ENCODE results near the gene AATF. TPM values are rescaled to one million over a fixed set of nuclear protein-coding genes. Genes with fewer than 3 reads are reported as not detected.
A peak's percentile ranks its signal among the peaks of the same experiment; 100 is the strongest.

The AATF gene
- total and polyA plus RNA-seq, 4 experiments from 2014 or later: 52.0 to 89.4 (median 60.8) TPM

DNA sequence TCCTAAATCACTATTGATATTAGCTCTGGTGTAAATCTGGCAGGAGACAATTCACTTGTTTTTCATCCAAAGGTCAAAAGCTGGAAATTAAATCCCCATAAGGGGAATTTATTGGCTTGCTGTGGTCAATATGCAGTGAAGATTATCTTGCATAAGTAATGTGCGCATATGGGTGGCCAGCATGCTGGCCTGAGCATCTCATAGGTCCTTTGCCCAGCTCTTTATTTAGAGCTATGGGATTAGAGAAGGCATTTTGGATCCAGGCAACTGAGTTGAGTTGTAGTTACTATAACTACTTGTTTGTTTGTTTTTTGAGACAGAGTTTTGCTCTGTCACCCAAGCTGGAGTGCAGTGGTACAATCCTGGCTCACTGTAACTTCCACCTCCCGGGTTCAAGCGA lies 110.7 kb downstream of the AATF start:
- Mint-ChIP-seq H3K9me3 (no peaks in the 10 kb centered on the region), H3K4me3 (no peak overlapping the region)

DNA sequence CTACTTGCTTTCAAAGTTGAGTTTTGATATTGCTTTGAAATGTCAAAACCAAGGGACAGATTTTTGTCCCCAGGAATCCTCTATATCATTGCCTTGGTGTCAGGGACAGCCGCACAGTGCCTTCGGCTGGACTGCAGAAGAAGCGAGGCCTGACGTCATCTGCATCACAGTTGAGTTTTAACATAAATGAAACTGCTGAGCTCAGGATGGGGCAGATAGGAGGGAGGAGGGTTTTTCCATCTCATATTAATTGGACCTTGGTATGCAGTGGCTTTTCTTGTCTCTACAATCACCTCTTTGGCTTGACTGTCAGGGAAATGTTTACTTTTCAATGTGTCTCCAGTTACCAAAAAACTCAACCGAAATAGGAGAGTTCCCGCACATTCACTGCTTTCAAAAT lies 111.3 kb downstream of the AATF start:
- intact Hi-C loops (cut with micrococcal nuclease): no loop called here
- Histone ChIP-seq H3K36me3 (ENCODE audit: insufficient read depth, low read length) (peaks cover 14% of the 10 kb centered on the region), H3K4me3 (ENCODE audit: low read length in 2 of 2) (no peak overlapping the region), H3K27ac (ENCODE audit: low read depth, low read length) (no peak overlapping the region), H3K4me1 (ENCODE audit: insufficient read depth, low read length) (no peaks in the 10 kb centered on the region), H3K27me3 (ENCODE audit: insufficient read depth, low read length) (no peaks in the 10 kb centered on the region), H3K9me3 (ENCODE audit: control insufficient read depth in 1 of 2, low read length in 2 of 2) (no peaks in the 10 kb centered on the region)
- Mint-ChIP-seq H3K9me3 (no peaks in the 10 kb centered on the region), H3K4me1 (no peaks in the 10 kb centered on the region), H3K36me3 (peaks cover 20 to 22% of the 10 kb centered on the region in 2 donors), H3K4me3 (no peak overlapping the region), H3K27ac (no peak overlapping the region), H3K27me3 (no peaks in the 10 kb centered on the region)
- DNase-seq: no peak
- POLR2A ChIA-PET (ENCODE audit: partially characterized antibody): no interaction called here
- CTCF ChIA-PET (ENCODE audit: partially characterized antibody): interaction anchor here (1.3 to 4.6 kb wide), 3 partner anchors 13 to 457 kb away, joined by 3 to 24 read pairs (median 4); no protein-coding TSS in a partner anchor

More for the DNA sequence above, 110.7 kb downstream of the AATF start:
- H3K4me1 Mint-ChIP-seq: peaks cover 0 to under 1% (median 0%) of the 10 kb centered on the region in 4 donors
- H3K27ac Mint-ChIP-seq: no peak overlapping the region
- Histone ChIP-seq H3K36me3 (ENCODE audit: insufficient read depth, low read length) (peaks cover 14% of the 10 kb centered on the region), H3K27me3 (ENCODE audit: insufficient read depth, low read length) (no peaks in the 10 kb centered on the region), H3K9me3 (ENCODE audit: control insufficient read depth in 1 of 2, low read length in 2 of 2) (no peaks in the 10 kb centered on the region), H3K4me1 (ENCODE audit: insufficient read depth, low read length) (no peaks in the 10 kb centered on the region), H3K27ac (ENCODE audit: low read depth, low read length) (no peak overlapping the region), H3K4me3 (ENCODE audit: low read length in 2 of 2) (no peak overlapping the region)
- no peak for DNase-seq
- CTCF ChIA-PET (ENCODE audit: partially characterized antibody): interaction anchor here (1.3 to 4.6 kb wide), 3 partner anchors 12 to 456 kb away, joined by 3 to 24 read pairs (median 4); no protein-coding TSS in a partner anchor
- H3K27me3 Mint-ChIP-seq: no peaks in the 10 kb centered on the region
- POLR2A ChIA-PET (ENCODE audit: partially characterized antibody): no interaction called here
- intact Hi-C loops (cut with micrococcal nuclease): no loop called here
- H3K36me3 Mint-ChIP-seq: peaks cover 26 to 28% of the 10 kb centered on the region in 2 donors

DNA sequence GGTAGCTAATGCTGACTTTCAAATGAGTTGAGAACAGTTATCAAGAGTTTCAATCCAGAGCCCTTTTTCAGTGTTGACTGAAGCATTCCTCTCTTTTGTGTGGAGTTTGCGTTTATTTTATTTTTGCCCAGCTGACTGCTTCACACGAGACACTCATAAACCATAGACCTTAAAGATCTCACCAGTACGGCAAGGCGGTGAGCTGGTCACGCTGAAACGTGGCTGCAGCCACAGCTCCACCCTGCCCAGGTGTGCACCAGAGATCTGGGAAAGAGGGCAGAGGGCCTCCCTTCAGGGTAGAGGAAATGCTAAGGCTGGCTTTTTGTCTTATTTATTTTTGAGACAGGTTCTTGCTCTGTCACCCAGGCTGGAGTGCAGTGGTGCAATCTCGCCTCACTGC lies 112.2 kb downstream of the AATF start:
- H3K27ac Mint-ChIP-seq: peak overlapping the region in 2 of 7 donors; percentile 10 to 65
- no peaks in the 10 kb centered on the region for H3K27me3 Mint-ChIP-seq
- H3K4me3 Mint-ChIP-seq: no peak overlapping the region
- POLR2A ChIA-PET (ENCODE audit: partially characterized antibody): no interaction called here
- CTCF ChIA-PET (ENCODE audit: partially characterized antibody): interaction anchor here (0.9 to 2.0 kb wide), 2 partner anchors 13 to 458 kb away, joined by 4 read pairs; no protein-coding TSS in a partner anchor
- H3K36me3 Mint-ChIP-seq: peaks cover 15 to 17% of the 10 kb centered on the region in 2 donors
- Histone ChIP-seq H3K9me3 (ENCODE audit: control insufficient read depth in 1 of 2, low read length in 2 of 2) (no peaks in the 10 kb centered on the region), H3K4me3 (ENCODE audit: low read length in 2 of 2) (no peak overlapping the region), H3K36me3 (ENCODE audit: insufficient read depth, low read length) (peaks cover 14% of the 10 kb centered on the region), H3K27me3 (ENCODE audit: insufficient read depth, low read length) (no peaks in the 10 kb centered on the region), H3K27ac (ENCODE audit: low read depth, low read length) (no peak overlapping the region), H3K4me1 (ENCODE audit: insufficient read depth, low read length) (no peaks in the 10 kb centered on the region)
- no peak for DNase-seq
- no peaks in the 10 kb centered on the region for H3K9me3 Mint-ChIP-seq
- intact Hi-C loops (cut with micrococcal nuclease): no loop called here
- H3K4me1 Mint-ChIP-seq: no peaks in the 10 kb centered on the region

DNA sequence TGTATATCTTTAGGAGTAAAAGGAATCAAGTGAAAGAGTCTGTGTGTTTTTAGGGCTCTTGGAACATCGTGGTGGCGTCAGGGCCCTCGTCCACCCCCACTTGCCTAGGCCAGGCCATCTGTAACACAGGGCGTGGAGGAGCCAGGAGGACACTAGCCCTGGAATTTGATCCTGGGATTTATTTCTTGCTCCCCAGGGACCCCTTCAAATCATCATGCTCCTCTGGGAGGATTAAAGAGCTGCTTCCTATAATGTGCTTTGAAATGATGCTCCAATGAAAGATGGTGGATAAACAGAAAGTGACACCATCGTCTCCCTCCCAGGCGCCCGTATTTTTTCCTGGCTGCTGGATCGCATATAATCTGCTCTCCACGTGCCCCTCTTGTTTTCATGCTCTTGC lies 113.3 kb downstream of the AATF start:
- no peak for DNase-seq
- no peak overlapping the region for H3K27ac ChIP-seq (ENCODE audit: low read depth, low read length)
- H3K36me3 Mint-ChIP-seq: peaks cover 4 to 6% of the 10 kb centered on the region in 2 donors
- no peaks in the 10 kb centered on the region for H3K4me1 Mint-ChIP-seq
- H3K27me3 Mint-ChIP-seq: peaks cover 0 to 4% of the 10 kb centered on the region in 2 donors
- no peak overlapping the region for H3K4me3 Mint-ChIP-seq
- no peaks in the 10 kb centered on the region for H3K9me3 ChIP-seq (ENCODE audit: control insufficient read depth in 1 of 2, low read length in 2 of 2)
- H3K36me3 ChIP-seq (ENCODE audit: insufficient read depth, low read length): peaks cover 4% of the 10 kb centered on the region
- H3K27me3 ChIP-seq (ENCODE audit: insufficient read depth, low read length): no peaks in the 10 kb centered on the region
- no peaks in the 10 kb centered on the region for H3K9me3 Mint-ChIP-seq
- no peak overlapping the region for H3K4me3 ChIP-seq (ENCODE audit: low read length in 2 of 2)
- peak overlapping the region in 1 of 7 donors; percentile 15 for H3K27ac Mint-ChIP-seq
- ChIA-PET CTCF (ENCODE audit: partially characterized antibody) (no interaction called here), POLR2A (ENCODE audit: partially characterized antibody) (no interaction called here)
- intact Hi-C loops (cut with micrococcal nuclease): no loop called here
- H3K4me1 ChIP-seq (ENCODE audit: insufficient read depth, low read length): no peaks in the 10 kb centered on the region

DNA sequence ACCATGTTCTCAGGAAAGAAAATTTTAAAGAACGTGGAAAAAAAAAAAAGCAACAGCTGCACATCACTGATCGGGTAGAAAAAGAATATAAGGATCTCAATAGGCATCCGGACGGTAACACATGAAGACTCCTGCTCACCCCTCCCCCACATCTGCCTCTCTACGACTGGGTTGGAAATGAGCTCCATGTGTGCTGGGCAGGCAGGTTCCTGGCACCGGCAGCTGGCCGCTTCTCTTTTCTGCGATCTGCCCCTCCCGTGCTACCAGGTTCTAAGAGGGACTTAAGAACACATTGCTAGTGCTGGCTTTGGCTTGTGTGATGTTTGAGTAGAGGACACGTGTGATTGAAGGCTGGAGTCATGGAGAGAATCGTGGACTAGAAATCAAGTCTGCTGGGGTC lies 115.5 kb downstream of the AATF start:
- H3K36me3 ChIP-seq (ENCODE audit: insufficient read depth, low read length): no peaks in the 10 kb centered on the region
- Mint-ChIP-seq H3K4me1 (no peaks in the 10 kb centered on the region), H3K36me3 (no peaks in the 10 kb centered on the region), H3K9me3 (no peaks in the 10 kb centered on the region), H3K27me3 (peaks cover 0 to 6% of the 10 kb centered on the region in 2 donors), H3K4me3 (no peak overlapping the region), H3K27ac (no peak overlapping the region)
- H3K27ac ChIP-seq (ENCODE audit: low read depth, low read length): no peak overlapping the region
- POLR2A ChIA-PET (ENCODE audit: partially characterized antibody): no interaction called here
- intact Hi-C loops (cut with micrococcal nuclease): no loop called here
- DNase-seq: no peak
- H3K27me3 ChIP-seq (ENCODE audit: insufficient read depth, low read length): no peaks in the 10 kb centered on the region
- H3K9me3 ChIP-seq (ENCODE audit: control insufficient read depth in 1 of 2, low read length in 2 of 2): no peaks in the 10 kb centered on the region
- H3K4me1 ChIP-seq (ENCODE audit: insufficient read depth, low read length): no peaks in the 10 kb centered on the region
- H3K4me3 ChIP-seq (ENCODE audit: low read length in 2 of 2): no peak overlapping the region
- CTCF ChIA-PET (ENCODE audit: partially characterized antibody): no interaction called here

DNA sequence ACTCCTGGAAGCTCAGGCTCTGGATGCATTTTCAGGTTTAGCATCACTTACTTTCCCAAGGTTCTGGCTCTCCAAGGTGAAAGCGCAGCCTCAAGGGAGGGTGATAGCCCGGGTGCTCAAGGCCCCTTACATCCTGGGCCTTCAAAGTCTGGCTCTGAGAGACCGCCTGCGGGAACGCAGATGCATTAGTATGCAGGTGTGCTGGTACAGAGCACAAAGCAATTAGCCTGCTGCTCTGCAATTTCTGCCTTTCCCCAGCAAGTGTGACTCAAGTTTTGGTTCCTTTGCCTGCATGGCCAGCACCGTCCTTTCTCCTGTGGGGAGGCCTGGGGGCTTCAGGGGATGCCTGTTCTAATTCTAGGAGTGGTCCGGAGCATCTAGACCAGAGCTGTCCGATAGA lies 116.2 kb downstream of the AATF start:
- DNase-seq: no peak
- Mint-ChIP-seq H3K27me3 (peaks cover 0 to 6% of the 10 kb centered on the region in 2 donors), H3K9me3 (no peaks in the 10 kb centered on the region), H3K4me1 (no peaks in the 10 kb centered on the region), H3K36me3 (no peaks in the 10 kb centered on the region), H3K27ac (no peak overlapping the region), H3K4me3 (no peak overlapping the region)
- POLR2A ChIA-PET (ENCODE audit: partially characterized antibody): no interaction called here
- Histone ChIP-seq H3K4me3 (ENCODE audit: low read length in 2 of 2) (no peak overlapping the region), H3K4me1 (ENCODE audit: insufficient read depth, low read length) (no peaks in the 10 kb centered on the region), H3K27me3 (ENCODE audit: insufficient read depth, low read length) (no peaks in the 10 kb centered on the region), H3K9me3 (ENCODE audit: control insufficient read depth in 1 of 2, low read length in 2 of 2) (no peaks in the 10 kb centered on the region), H3K27ac (ENCODE audit: low read depth, low read length) (no peak overlapping the region), H3K36me3 (ENCODE audit: insufficient read depth, low read length) (no peaks in the 10 kb centered on the region)
- intact Hi-C loops (cut with micrococcal nuclease): no loop called here
- CTCF ChIA-PET (ENCODE audit: partially characterized antibody): interaction anchor here (1.4 kb wide), 1 partner anchor 17 kb away, joined by 5 read pairs; no protein-coding TSS in a partner anchor

DNA sequence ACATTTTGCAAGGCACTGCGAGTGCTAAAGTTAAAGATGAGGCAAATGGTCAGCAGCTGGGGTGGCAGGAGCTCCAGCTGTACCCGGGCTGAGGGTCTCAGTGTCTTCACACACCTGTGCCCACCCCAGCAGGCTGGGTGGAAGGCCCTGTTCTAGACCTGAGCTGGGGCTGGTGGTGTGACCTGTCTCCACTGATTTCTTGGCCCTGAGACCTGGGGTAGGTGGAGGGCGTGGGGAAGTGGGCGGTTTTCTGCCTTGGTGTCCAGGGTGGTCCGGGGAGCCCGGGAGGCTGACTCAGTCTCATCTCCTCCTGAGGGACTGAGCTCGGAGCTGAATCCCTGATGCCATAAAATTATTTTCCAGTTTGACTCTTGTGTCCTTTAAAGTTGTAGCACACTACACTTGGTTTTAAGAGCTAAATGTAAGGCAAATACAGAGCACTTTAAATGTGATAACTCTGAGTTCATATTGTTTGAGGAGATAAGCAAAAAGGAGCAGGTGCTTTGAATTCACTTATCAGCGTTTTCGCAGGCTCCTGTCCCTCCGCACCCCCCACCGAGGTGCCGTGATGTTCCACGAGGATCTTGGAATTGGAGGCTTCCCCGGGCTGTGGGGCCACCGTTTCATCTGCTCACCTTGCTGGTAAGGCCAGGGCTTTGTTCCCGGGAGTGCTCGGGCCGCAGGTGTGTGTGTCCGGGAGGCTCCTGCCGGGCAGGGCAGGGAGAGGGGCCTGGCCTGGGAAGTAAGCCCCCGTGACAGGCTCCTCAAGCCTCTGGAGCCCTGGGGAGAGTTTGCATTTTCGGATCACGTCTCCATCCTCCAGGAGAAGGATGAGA lies 117.0 kb downstream of the AATF start:
- ChIA-PET CTCF (ENCODE audit: partially characterized antibody) (interaction anchor here (1.4 kb wide), 1 partner anchor 18 kb away, joined by 5 read pairs; no protein-coding TSS in a partner anchor), POLR2A (ENCODE audit: partially characterized antibody) (no interaction called here)
- H3K4me1 Mint-ChIP-seq: no peaks in the 10 kb centered on the region
- DNase-seq: no peak
- H3K36me3 ChIP-seq (ENCODE audit: insufficient read depth, low read length): no peaks in the 10 kb centered on the region
- H3K4me3 ChIP-seq (ENCODE audit: low read length in 2 of 2): no peak overlapping the region
- no peaks in the 10 kb centered on the region for H3K9me3 ChIP-seq (ENCODE audit: control insufficient read depth in 1 of 2, low read length in 2 of 2)
- intact Hi-C loops (cut with micrococcal nuclease): no loop called here
- no peaks in the 10 kb centered on the region for H3K27me3 ChIP-seq (ENCODE audit: insufficient read depth, low read length)
- peaks cover 0 to 6% of the 10 kb centered on the region in 2 donors for H3K27me3 Mint-ChIP-seq
- no peaks in the 10 kb centered on the region for H3K36me3 Mint-ChIP-seq
- no peak overlapping the region for H3K27ac ChIP-seq (ENCODE audit: low read depth, low read length)
- H3K9me3 Mint-ChIP-seq: no peaks in the 10 kb centered on the region
- H3K27ac Mint-ChIP-seq: no peak overlapping the region
- H3K4me3 Mint-ChIP-seq: no peak overlapping the region
- no peaks in the 10 kb centered on the region for H3K4me1 ChIP-seq (ENCODE audit: insufficient read depth, low read length)

Data from CD4-positive, alpha-beta memory T cell (primary cell).